GM19463 (cell line): Measurements from ENCODE around the gene TMEM115.

ENCODE experiments used
- ATAC-seq: cut with Tn5 transposase; IDR thresholded peaks from one replicate; pipeline ENCODE4 v1.9.1; 2021; ENCODE audit warnings: mild to moderate bottlenecking, moderate library complexity; ENCODE audit not compliant: unreplicated experiment

Gene TMEM115, protein sequence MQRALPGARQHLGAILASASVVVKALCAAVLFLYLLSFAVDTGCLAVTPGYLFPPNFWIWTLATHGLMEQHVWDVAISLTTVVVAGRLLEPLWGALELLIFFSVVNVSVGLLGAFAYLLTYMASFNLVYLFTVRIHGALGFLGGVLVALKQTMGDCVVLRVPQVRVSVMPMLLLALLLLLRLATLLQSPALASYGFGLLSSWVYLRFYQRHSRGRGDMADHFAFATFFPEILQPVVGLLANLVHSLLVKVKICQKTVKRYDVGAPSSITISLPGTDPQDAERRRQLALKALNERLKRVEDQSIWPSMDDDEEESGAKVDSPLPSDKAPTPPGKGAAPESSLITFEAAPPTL

DNA sequence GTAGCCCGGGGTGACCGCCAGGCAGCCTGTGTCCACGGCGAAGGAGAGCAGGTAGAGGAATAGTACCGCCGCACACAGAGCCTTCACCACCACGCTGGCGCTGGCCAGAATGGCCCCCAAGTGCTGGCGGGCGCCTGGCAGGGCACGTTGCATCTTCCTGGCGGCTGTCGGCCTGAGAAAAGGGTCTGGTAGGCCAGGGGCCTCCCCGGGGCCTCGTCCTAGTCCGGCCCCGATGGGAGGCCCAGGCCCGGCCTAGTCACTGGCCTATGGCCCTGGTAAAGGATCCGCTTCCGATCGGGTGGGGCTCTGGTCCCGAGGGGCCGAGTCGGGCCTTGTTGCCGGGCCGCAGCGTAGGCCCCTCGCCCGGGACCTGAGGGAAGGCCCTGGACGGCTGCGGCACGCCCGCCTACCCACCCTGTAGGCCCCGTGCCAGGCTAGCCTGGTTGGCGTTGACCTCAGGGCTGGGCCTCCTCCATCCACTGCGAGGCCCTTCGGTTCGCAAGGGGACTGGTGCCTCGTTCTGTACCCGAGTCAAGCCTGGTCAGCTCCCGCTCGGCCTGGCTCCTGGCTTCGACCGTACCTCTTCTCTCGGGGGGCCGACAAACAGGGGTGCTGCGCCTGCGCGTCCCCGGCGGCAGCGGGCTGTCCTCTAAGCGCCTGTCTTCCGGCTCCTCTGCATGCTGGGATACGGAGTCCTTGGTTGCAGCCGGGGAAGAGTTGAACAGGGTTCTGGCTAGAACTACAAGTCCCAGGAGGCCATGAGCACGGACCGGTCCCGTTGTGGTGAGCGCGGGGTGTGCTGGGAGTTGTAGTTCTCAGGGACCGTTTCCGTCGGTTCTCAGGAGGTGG lies at the start of gene TMEM115:
Gene TMEM115, minus strand, starts transcription at position 611 of the 849 bp plus-strand sequence. Its CDS starts 458 bp downstream, at position 153.
- ATAC-seq: peak; percentile 100

DNA sequence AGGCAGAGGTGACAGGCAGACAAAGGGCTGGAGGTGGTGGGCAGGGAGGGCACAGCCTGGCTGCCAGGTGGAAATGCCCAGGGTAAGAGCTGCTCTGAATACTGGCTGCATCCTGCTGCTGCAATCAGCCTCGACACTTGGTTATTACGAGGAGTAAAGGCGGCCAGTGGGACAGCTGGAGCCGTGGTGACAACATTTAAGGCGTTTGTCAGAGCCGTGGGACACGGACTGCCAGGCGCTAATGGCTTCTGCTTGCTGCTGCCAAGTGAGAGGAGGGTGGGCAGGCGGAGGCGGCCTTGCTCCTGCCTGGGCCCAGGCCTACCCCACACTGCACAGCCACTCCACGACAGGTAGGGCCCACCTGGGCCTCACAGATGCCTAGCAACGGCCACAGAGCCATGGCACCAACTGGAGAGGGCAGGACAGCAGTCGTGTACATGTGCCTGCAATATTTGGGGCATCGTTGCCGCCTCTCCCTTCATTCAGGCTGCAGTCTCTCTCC lies 49.2 kb upstream of the TMEM115 start:
- ATAC-seq: no peak

DNA sequence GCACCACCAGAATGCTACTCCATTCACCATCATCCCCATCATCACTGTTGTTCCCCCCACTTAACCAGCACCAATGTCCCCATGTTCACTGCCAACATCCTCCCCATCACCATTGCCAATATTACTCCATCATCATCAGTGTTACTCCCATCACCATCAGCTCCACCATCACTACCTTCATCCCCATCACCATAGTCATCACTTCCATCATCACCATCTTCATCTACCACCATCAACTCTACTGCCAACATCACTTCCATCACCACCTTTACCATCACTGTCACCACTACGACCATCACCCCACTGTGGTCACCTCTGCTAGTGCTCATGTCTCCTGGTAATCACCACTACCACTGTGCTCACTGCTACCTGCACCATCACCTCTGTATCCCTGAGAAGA lies 47.2 kb upstream of the TMEM115 start:
- no peak for ATAC-seq

DNA sequence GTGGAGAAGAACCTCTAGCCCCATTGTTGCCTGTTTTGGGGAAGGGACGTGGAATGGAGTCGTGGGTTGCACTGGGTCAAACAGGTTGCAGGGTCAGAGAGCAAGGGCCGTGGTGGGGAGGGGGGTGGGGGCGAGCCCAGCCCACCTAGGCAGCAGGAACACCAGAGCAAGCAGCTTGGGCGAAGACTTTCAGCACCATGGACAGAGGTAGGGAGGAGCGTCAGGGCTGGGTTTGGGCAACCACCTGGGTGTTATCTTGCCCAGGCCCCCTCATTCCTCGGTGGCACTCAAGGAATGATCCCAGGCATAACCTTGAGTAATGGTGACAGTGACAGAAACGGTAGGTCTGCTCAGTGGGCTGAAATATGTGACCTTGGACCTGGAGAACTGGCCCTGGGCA lies 45.9 kb upstream of the TMEM115 start:
- ATAC-seq: no peak

DNA sequence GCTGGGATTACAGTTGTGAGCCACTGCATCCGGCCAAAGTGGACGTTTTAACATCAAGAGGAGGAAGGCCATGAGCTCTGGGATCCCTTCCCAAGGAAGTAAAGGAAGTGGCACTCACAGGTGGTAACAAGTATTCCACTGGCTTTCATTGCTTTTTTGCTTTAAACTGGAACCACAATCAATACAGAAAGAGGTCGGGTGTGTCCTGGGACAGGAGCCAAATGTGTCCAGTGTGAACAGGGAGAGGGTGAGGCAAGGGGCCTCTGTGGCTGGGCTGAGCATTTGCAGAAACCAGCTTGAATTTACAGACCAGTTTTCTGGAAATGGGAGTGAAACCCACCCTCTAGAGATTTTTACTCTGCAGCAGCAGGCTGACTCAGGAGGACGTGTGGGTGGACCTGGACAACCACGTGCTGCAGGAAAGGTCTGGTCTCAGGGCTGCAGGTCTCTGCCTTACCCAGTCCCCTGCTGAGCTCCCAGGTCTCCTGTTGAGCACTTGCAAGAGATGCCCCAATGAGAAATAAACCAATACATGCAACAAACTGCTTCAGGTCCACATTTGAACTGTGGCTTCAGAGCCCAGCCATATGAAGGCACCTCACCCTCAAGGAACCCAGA lies 42.8 kb upstream of the TMEM115 start:
- ATAC-seq: no peak

DNA sequence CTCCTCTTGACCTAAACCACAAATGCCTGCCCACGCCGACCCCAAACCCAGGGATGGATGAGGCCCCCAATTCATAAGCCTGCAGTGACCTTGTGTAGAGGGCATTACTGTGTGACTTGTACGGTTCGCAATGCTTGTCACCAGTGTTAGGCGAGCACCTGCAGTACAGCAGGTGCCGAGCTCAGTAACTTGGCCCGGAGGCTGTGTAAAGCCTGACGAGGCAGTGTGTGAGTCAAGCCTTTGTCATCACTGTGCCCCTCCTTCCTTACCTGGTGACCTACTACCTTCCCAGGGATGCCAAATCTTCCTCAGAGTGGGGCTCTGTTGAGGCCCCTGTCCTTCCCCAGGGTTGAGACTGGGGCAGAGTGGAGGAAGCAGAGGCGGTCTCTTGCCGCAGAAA lies 37.2 kb upstream of the TMEM115 start:
- no peak for ATAC-seq

DNA sequence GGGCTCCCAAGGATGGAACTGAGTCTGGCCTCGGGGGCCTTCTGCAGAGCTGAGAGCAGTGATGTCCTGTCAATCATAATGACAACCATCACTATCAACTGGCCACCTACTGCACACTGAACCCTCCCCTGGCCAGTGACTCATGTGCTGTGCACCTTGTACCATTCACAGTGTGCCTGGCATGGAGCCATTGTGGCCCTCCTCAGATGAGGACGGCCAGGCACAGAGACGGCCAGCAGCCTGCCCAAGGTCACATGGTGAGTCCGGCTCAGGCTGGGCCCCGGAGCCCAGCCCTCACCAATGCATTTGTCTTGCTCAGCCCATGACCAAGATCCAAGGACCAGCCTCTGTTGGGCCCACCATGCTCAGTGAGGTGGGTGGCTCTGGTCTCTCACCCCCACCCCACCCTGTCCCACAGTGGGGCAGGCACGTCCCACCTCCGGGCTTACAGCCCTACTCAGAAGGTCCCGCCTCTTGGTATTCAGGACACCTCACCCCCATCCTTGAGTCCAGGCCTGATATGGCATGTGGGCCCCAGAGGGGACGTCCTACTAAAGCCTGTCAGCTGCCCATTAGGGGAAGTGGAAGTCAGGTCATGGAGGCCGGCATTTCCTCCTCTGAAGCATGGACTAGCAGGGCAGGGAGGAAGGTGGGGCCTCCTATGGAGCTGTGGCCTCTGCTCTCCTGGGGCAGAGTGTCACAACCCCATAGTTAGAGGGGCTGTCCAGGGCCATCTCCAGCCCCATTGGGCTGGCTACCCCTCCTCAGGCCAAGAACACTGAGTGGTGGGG lies 35.9 kb upstream of the TMEM115 start:
- no peak for ATAC-seq

DNA sequence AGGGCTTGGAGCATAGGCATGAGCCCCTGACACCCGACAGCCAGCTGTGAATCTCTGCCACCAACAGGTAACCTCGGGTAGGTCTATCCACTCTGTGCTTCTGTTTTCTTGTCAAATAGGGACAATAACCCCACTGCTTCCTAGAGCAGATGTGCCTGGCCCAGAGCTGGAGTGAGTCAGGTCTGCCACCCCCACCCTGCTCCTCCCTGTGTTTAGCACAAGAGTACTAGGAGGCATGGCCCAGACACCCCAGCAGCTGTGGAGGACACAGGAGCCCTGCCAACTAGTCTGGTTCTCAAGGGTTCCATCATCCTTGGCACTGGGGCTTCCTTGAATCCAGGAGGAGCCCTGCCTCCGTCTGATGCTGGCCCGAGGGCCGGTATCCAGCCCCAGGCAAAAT lies 33.7 kb upstream of the TMEM115 start:
- ATAC-seq: no peak

DNA sequence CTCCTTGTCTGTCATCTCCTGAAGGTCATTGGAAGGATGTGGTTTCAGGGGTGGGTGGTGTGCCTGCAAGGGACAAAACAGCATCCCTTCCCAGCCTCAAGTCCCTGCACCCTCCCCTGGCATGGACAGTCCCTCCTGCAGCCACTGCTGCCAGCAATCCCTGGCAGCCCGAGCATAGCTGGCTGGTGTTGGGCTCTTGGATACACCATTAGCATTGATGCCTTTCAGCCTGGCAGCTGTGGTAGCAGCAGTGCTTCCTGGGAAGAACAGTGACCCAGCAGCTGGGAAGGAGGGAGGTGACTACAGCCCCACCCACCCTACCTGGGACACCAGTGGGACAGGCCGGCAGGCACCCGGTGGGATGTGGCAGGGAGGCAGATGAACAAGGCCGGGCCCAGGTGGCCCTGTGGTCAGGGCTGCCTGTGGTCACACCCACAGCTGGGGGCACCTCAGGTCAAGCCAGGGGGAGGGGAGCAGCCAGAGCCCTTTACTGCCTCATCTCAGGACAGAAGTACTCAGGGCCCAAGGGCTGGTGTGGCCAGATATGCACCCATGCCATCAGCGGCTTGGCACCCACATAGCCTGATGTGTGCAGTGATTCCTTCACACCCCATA lies 32.9 kb upstream of the TMEM115 start:
- no peak for ATAC-seq

DNA sequence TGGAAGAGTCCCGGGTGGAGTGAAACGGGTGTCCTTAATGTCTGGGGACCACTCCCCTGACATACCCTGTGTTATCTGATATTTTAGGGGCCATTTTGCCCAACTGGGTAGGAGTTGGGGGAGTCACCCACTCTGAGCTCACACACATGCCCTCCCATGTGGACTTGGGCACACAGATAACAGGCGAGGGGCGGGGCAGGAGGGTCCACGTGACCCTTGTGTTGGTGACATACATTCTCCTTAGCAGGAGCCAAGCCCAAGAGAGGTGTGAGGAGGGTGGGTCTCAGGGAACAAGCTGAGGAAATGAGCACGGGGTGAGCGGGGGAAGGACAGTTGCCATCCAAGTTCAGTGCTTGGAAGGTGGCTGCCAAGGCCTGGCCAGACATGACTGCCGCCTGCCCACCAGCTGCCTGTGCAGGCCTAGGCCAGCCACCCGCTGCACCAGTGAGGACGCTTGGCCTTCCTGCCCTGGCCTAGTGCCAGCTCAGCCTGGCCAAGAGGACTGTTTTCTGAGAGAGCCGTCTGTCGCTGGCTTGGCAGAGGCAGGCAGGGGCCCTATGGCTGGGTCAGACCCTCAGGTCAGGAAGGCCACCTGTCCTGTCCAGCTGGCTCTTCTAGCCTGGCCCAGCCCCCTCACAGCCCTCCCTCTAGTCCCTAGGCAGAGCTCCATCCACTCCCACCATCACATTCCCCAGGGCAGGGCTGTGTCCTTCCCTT lies 31.3 kb upstream of the TMEM115 start:
- ATAC-seq: no peak

DNA sequence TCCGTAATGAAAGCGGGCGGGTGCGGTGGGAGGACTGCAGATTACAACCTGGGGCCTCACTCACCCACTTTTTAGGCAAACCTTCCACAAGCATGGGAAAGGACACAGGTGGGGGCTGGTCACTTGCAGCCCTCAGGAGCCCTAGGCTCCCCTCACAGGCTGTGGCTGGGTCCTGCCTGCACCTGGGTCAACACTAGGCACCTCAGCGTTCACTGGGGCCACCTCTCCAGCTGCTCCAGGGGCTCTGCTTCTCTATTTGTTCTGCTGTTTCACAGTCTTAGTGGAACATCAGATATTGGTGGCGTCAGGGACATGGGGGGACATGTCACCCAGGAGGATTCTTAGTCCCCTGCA lies 30.1 kb upstream of the TMEM115 start:
- ATAC-seq: no peak

DNA sequence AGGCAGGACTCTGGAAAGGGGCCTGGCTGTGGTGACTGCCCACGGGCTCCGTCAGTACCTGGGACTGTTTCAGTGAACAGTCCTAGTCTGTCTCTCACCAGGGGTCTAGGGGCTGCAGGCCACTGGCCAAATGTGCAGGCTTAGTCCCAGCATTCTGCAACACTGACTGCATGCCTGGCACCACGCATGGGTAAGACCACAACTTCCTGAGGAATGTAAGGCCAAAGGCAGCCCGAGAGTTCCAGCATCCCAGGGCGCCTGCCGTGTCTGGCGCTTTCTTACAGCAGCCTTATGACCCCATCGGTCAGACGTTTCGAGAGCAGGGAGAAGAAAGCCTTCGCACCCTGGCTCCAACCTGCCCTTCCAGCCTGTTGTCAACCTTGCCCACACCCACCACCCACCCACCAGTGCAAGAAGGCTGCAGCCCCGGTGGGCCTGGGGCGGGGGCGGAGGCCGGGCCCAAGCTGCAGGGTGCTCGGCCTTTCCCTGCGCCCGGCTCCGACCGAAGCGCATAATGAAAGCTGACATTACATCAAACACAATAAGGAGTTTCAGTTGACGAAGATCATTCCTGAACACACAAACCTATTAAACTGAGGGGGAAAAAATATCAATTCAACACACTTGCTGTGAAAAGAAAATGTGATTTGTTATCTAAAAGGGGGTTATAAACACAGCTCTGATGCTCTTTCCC lies 29.5 kb upstream of the TMEM115 start:
- ATAC-seq: no peak

DNA sequence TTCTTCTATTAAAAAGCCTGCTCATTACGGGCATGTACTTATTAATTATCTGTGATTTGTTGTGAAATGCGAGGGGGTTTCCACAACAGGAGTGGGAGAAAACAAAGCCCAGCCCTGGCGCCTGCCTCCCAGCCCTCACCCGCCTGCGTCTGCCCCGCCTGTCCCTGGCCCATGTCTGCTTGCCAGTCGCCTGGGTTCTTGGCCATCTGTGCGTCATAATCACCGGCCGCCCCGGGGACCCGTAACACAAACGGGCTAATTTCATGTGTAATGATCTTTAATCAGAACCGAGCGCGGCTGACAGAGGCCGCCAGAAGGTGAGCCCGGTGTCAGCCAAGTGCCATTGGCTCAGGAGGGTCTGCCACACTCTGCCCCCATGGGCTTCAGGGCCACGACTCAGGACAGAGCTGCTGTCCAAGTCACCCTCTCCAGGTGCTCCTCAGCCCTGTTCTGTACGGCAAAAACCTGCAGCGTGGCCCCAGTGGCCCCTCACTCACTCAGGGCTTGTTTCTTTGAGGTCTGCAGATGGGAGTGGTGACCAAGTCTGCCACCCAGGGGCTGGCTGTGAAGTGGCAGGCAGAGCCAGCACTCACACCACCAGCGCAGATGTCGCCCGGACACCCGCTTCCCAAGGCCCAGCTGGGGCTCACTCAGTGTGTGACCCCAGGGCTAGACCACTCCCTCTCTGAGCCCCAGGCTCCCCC lies 28.8 kb upstream of the TMEM115 start:
- no peak for ATAC-seq

DNA sequence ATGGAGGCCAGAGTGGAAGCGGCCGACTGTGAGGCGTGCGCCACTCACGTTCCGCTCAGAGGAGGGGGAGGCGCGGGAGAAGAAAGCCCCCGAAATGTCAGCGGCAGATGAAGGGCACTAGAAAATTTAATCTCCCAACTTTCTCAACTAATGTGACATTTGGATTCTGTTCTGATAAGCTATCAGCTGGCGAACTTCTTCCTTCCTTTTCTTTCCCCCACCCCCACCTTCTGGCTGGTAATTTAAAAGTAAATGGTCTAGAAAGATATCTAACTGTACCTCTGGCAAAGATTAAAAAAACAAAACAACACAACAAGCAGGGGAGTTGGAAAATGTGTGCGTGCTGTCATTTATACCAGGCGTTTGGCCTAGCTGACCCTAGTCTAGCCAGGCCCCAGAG lies 26.4 kb upstream of the TMEM115 start:
- no peak for ATAC-seq

DNA sequence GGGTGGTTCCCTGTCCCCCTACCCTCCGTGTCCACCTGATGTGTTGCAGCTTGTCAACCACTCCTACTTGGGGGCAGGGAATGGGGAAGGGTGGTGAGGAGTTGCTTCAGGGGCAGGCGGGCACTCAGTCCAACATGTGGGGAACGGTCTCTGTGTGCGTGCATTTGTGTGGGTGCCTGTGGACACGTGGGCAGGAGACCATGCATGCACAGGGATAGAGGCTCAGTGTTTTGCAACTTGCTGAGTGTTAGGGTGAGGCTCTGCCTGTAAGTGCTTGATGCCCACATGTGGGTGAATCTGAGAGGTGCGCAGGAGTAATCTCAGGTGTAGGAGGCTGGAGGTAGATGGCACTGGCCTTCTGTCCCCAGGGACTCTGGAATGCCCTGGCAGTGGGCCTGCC lies 24.4 kb upstream of the TMEM115 start:
- no peak for ATAC-seq

DNA sequence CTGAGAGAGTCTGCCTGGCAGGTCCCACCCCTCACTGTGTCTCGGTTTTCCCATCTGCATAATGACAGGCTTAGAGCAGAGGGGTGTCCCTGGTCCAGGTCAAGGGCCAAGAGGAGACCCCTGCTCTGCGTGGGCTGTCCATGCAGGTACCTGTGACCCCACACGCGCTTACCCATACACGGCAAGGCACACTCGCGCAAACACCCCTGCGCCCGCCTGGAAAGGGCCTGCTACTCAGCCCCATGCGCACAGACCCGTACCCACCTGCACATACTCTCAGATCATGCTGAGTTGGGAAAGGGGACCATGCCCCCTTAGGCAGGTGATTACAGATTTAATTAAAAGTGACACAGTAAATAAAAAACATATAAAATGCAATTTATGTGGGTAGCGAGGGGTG lies 23.4 kb upstream of the TMEM115 start:
- ATAC-seq: no peak

DNA sequence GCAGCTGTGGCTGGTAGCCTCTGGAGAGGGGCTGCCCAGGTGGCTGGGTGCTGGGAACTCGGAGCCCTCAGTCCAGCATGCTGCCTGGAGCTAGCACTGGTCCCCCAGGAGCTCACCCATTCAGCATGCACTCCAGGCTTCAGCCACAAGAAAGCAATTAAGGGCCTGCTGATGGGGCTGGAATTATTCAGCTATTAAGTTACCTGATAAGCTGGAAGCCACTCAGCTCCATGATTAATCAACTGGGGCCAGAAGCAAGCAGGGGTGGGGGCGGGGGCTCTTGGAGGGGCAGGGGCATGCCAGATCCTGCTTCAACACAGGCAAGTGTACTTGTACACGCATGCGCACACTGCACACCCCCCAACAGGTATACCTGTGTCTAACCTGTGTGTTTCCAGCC lies 22.1 kb upstream of the TMEM115 start:
- no peak for ATAC-seq

DNA sequence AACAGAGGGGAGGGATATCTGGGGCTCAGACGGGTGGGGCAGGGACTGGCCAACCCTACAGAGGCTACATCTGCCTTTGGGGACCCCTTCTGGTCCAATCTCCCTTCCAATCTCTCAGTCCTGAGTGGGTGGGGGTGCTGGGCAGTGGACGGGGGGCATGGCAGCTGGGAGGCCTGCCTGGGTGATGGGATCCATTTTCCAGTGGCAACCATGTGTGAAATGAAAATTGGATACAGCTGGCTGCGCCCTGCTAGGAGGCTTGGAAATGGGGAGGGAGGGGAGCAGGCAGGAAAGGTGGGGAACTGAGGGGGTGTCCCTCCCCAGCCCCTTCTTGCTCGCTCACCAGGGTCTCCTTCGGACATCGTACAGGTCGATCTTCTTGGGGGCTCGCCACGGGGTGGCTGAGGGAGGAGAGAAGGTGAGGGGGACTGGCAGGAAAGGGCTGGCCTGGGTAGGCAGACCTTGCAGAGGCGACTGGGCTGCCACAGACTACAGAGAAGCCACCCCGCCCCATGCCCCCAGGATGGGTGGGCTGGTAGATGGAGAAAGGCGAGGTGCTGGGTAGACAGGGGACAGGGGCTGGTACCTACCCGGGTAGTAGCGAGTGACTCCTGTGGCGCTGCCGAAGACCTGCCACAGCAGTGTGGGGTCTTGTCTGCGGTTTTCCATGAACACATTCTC lies 21.2 kb upstream of the TMEM115 start:
- no peak for ATAC-seq
